CD4-positive, CD25-positive, alpha-beta regulatory T cell (primary cell): ENCODE results near the gene PDSS2. TPM values are rescaled to one million over a fixed set of nuclear protein-coding genes. Genes with fewer than 3 reads are reported as not detected.

Experiments
- ATAC-seq, 2 donors: fragments of 150-1000 bp; cut with Tn5 transposase; one replicate each; pipeline ENCODE4 v1.10.0; 2021; ENCODE audit warnings: low read depth in 2 of 2, moderate number of reproducible peaks in 2 of 2, moderate library complexity in 1 of 2
- DNase-seq, 3 donors: peaks; one replicate each; pipeline versions ENCODE4 v3.0.0 to v3.0.0-alpha.2; 2012 to 2022; ENCODE audit warnings: mixed read lengths in 1 of 3
- H3K27ac ChIP-seq: one replicate; pipeline ENCODE4 v1.7.0; 2013; ENCODE audit warnings: mild to moderate bottlenecking, low read length; ENCODE audit not compliant: insufficient read depth, poor library complexity, severe bottlenecking
- H3K27me3 ChIP-seq: one replicate; pipeline ENCODE4 v1.7.0; 2013; ENCODE audit warnings: low read length; ENCODE audit not compliant: control insufficient read depth, insufficient read depth
- H3K36me3 ChIP-seq: one replicate; pipeline ENCODE4 v1.7.0; 2013; ENCODE audit warnings: mild to moderate bottlenecking, low read length, moderate library complexity; ENCODE audit not compliant: control insufficient read depth, insufficient read depth
- H3K4me1 ChIP-seq: 2 replicates; pipeline ENCODE4 v1.7.0; 2013; ENCODE audit warnings: mild to moderate bottlenecking, low read length; ENCODE audit not compliant: insufficient read depth, control insufficient read depth, poor library complexity, severe bottlenecking
- H3K4me3 ChIP-seq: one replicate; pipeline ENCODE4 v1.7.0; 2013; ENCODE audit warnings: low read depth, mild to moderate bottlenecking, low read length, moderate library complexity
- H3K9me3 ChIP-seq, 2 experiments: 1 replicate in 1 of 2; 2 replicates in 1 of 2; pipeline ENCODE4 v1.7.0; 2013; ENCODE audit warnings: low read length in 2 of 2, mild to moderate bottlenecking in 1 of 2, moderate library complexity in 1 of 2; ENCODE audit not compliant: control insufficient read depth in 2 of 2
- H3K27ac Mint-ChIP-seq, 3 donors: one replicate each; pipeline ENCODE4 v1.8.0; 2020 to 2022; ENCODE audit warnings: mild to moderate bottlenecking in 3 of 3, mixed read lengths in 3 of 3, moderate library complexity in 2 of 3
- H3K27me3 Mint-ChIP-seq: one replicate; pipeline ENCODE4 v1.8.0; 2022; ENCODE audit warnings: mild to moderate bottlenecking, mixed read lengths
- H3K36me3 Mint-ChIP-seq: one replicate; pipeline ENCODE4 v1.8.0; 2020; ENCODE audit warnings: mixed read lengths
- H3K4me1 Mint-ChIP-seq, 4 donors: one replicate each; pipeline ENCODE4 v1.8.0; 2020 to 2022; ENCODE audit warnings: mixed read lengths in 4 of 4, mild to moderate bottlenecking in 1 of 4
- H3K4me3 Mint-ChIP-seq, 4 donors: one replicate each; pipeline ENCODE4 v1.8.0; 2020 to 2022; ENCODE audit warnings: mild to moderate bottlenecking in 4 of 4, mixed read lengths in 4 of 4, moderate library complexity in 3 of 4
- H3K9me3 Mint-ChIP-seq, 7 donors: one replicate each; pipeline ENCODE4 v1.8.0; 2020 to 2022; ENCODE audit warnings: mixed read lengths in 7 of 7, mild to moderate bottlenecking in 3 of 7, moderate library complexity in 2 of 7
- polyA plus RNA-seq, 4 donors: library from polyadenylated mRNA; unstranded; fragments of 300-500 nt; fragmentation: Illumina TruSeq; gene quantifications; one replicate each; pipeline ENCODE4 v1.2.3, GENCODE V29; 2021
- total RNA-seq: library from RNA; stranded (reverse); gene quantifications from one replicate; pipeline ENCODE4 v1.2.3, GENCODE V29; 2022

Gene PDSS2
- total and polyA plus RNA-seq, 5 donors from 2014 or later: 11.6 to 18.8 (median 15.1) TPM

DNA sequence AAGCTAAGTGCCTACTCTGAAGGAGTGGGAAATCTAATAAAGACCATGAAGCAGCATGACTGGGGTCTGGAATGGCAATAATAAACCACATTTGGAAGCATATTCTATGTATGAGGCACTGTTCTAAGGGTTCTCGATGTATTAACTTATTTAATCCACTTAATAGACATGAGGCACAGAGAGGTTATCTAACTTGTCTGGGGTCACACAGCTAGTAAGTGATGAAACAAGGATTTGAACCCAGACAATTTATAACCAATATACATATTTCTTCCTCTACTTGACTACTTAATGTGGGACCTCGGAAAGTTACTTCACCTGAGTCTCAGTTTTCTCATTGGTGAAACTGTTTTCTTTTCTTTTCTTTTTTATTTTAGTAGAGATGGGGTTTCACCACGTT is 131.3 kb downstream of the PDSS2 start:
- Mint-ChIP-seq H3K36me3 (peaks cover 18% of the 10 kb centered on the region), H3K27ac (no peak overlapping the region), H3K4me1 (peaks cover 8 to 16% (median 13%) of the 10 kb centered on the region in 4 donors), H3K9me3 (peaks cover 0 to 1% (median 0%) of the 10 kb centered on the region in 7 donors), H3K27me3 (no peaks in the 10 kb centered on the region), H3K4me3 (no peak overlapping the region)
- no peak overlapping the region for H3K27ac ChIP-seq
- no peaks in the 10 kb centered on the region for H3K9me3 ChIP-seq
- no peak overlapping the region for H3K4me3 ChIP-seq
- H3K27me3 ChIP-seq: no peaks in the 10 kb centered on the region
- peaks cover 3% of the 10 kb centered on the region for H3K4me1 ChIP-seq
- H3K36me3 ChIP-seq: no peaks in the 10 kb centered on the region
- no peak for DNase-seq
- no peak for ATAC-seq

DNA sequence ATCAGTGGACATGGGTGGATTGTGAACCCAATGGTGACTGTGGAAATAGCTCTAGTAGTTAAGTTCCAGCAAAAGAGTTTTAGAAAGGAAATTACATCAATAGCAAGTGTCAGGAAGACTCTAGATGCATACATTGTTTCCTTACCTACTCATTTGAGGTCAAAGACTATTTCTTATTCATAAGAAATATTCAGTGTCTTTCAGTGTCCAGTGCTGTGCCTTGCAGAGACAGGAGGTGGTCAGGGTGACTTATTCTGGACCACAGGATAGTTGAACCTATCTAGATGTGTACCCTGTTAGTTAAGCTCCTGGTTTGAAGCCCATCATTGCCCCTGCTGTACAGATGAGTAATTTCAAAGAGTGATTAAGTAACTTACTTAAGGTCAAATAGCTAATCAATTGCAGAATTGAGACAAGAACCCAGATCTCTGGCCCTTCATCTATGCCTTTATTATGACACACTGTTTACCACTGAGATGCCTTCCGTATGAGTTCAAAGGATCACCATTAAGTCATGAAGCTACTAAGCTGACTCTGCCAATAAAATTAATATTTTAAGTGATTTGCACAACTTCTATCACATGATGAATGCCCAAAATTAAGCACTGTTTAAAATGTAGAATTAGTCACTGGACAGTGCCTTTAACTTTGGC is 136.1 kb downstream of the PDSS2 start:
- Mint-ChIP-seq H3K4me3 (no peak overlapping the region), H3K4me1 (peaks cover 0 to 12% (median 3%) of the 10 kb centered on the region in 4 donors), H3K36me3 (peaks cover 3% of the 10 kb centered on the region), H3K27ac (no peak overlapping the region), H3K9me3 (peaks cover 0 to 1% (median 0%) of the 10 kb centered on the region in 7 donors), H3K27me3 (no peaks in the 10 kb centered on the region)
- DNase-seq (no peak), ATAC-seq (no peak)
- Histone ChIP-seq H3K27me3 (no peaks in the 10 kb centered on the region), H3K27ac (no peak overlapping the region), H3K36me3 (no peaks in the 10 kb centered on the region), H3K4me3 (no peak overlapping the region), H3K9me3 (no peaks in the 10 kb centered on the region), H3K4me1 (no peaks in the 10 kb centered on the region)

DNA sequence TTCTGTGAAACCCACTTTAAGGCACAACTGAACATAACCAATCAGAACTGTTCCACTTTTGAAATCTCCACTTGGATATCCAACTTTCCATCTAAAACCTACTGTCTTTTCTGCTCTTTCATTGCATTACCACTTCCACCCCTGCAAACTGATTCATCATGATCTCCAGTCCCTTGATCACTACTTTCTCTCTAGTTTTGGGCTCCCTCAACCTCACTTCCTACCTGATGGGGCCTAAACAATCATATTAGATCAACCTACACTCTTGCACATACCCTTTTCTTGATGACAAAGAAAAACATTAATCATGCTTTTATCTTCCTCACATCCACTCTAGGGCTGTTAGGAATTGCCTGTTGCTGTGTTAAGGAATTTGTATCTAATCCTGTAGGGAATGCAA is 137.6 kb downstream of the PDSS2 start:
- ATAC-seq (no peak), DNase-seq (no peak)
- Histone ChIP-seq H3K9me3 (no peaks in the 10 kb centered on the region), H3K27ac (no peak overlapping the region), H3K27me3 (no peaks in the 10 kb centered on the region), H3K36me3 (no peaks in the 10 kb centered on the region), H3K4me3 (no peak overlapping the region), H3K4me1 (no peaks in the 10 kb centered on the region)
- H3K4me3 Mint-ChIP-seq: no peak overlapping the region
- peak overlapping the region in 1 of 3 donors; percentile 4 for H3K27ac Mint-ChIP-seq
- H3K27me3 Mint-ChIP-seq: no peaks in the 10 kb centered on the region
- no peaks in the 10 kb centered on the region for H3K9me3 Mint-ChIP-seq
- H3K4me1 Mint-ChIP-seq: peaks cover 0 to 12% (median 3%) of the 10 kb centered on the region in 4 donors
- H3K36me3 Mint-ChIP-seq: no peaks in the 10 kb centered on the region

DNA sequence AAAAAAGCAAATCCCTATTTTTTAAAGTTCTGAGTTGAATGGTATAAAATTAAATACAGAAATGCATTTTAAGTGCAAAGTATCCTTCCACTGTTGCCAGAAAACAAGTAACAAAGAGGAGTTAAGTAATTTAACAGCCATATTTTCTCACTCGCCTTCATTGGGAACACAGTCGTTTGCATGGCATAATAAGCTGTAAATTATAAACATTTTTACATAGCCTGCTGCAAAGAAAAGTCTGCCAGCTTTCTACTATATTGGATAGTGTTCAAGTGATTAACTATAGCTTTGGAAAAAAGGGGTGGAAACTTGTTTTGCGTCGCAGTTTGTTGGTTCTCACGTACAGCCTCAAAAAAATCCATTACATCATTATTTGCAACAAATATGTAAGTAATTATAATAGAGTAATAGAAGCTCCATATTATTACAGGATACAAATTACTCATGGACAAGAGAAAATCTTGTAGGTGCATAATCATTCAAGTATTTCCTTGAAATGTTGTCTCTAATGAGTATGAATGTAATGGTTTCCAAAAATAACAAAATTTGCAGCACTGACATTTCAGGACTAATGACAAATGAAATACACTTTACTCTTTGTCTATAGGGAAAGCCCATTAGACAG is 139.3 kb downstream of the PDSS2 start:
- no peaks in the 10 kb centered on the region for H3K4me1 ChIP-seq
- Mint-ChIP-seq H3K27ac (peak overlapping the region in 1 of 3 donors; percentile 18), H3K4me1 (peaks cover 0 to 10% (median 4%) of the 10 kb centered on the region in 4 donors), H3K27me3 (no peaks in the 10 kb centered on the region), H3K36me3 (no peaks in the 10 kb centered on the region), H3K9me3 (no peaks in the 10 kb centered on the region), H3K4me3 (no peak overlapping the region)
- no peaks in the 10 kb centered on the region for H3K9me3 ChIP-seq
- H3K27me3 ChIP-seq: no peaks in the 10 kb centered on the region
- DNase-seq (no peak), ATAC-seq (no peak)
- no peaks in the 10 kb centered on the region for H3K36me3 ChIP-seq
- no peak overlapping the region for H3K27ac ChIP-seq
- H3K4me3 ChIP-seq: no peak overlapping the region

DNA sequence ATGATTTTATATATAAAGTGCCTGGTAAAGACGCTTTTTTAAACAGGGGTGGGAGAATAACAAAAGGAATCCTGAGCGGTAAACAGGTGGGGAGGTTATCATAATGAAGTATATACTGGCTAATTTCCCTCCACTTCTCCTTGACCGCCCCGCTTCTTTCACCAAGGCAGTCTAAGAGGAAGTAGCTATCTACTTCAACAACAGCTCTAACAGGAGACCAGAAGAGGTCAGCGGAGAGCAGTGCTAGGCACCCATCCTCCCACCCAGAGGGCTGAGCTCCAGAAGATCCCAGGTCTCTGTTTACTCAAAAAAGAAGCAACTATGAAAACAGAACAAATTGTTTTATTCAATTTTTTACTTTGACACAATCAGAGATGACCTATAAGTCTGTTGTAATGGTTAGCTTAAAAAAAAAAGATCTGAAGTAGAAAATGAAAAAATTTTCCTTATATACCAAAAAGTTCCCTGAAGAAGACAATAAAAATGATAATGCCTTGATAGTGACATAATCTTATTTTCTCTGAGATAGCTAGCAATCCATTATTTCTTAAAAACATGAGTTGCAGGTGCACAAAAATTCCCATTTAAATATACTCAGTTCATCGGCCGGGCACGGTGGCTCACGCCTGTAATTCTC is 141.1 kb downstream of the PDSS2 start:
- Mint-ChIP-seq H3K4me1 (peaks cover 0 to 5% (median 2%) of the 10 kb centered on the region in 4 donors), H3K27ac (no peak overlapping the region), H3K36me3 (no peaks in the 10 kb centered on the region), H3K9me3 (no peaks in the 10 kb centered on the region), H3K4me3 (peak overlapping the region in 1 of 4 donors; percentile 44), H3K27me3 (no peaks in the 10 kb centered on the region)
- DNase-seq: peak in 1 of 3 donors; percentile 51
- ATAC-seq: peak in 1 of 2 donors; percentile 34
- Histone ChIP-seq H3K36me3 (no peaks in the 10 kb centered on the region), H3K4me3 (no peak overlapping the region), H3K27me3 (no peaks in the 10 kb centered on the region), H3K27ac (no peak overlapping the region), H3K9me3 (no peaks in the 10 kb centered on the region), H3K4me1 (no peaks in the 10 kb centered on the region)

DNA sequence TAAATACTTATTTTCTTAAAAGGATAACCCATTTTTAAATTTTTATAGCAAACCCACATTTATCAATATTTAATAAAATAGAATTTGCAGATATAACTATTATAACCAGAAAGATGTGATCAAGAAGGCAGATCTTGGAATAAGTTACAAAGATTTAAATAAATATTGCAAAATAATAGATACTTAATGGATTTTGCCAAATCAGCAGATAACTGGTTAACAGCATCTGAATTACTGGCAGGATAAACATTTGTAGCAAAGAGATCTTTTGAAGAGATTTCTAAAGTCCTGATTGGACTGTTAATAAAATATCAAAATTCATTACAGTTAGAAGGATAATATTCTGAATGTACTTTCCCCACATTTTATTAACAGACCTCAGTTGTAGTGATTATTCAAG is 144.2 kb downstream of the PDSS2 start:
- H3K27ac ChIP-seq: no peak overlapping the region
- Mint-ChIP-seq H3K27me3 (no peaks in the 10 kb centered on the region), H3K4me1 (peaks cover 0 to 10% (median 3%) of the 10 kb centered on the region in 4 donors), H3K27ac (no peak overlapping the region), H3K9me3 (no peaks in the 10 kb centered on the region), H3K36me3 (peaks cover 8% of the 10 kb centered on the region), H3K4me3 (no peak overlapping the region)
- ATAC-seq (no peak), DNase-seq (no peak)
- no peaks in the 10 kb centered on the region for H3K4me1 ChIP-seq
- H3K4me3 ChIP-seq: no peak overlapping the region
- no peaks in the 10 kb centered on the region for H3K36me3 ChIP-seq
- H3K9me3 ChIP-seq: no peaks in the 10 kb centered on the region
- H3K27me3 ChIP-seq: no peaks in the 10 kb centered on the region

DNA sequence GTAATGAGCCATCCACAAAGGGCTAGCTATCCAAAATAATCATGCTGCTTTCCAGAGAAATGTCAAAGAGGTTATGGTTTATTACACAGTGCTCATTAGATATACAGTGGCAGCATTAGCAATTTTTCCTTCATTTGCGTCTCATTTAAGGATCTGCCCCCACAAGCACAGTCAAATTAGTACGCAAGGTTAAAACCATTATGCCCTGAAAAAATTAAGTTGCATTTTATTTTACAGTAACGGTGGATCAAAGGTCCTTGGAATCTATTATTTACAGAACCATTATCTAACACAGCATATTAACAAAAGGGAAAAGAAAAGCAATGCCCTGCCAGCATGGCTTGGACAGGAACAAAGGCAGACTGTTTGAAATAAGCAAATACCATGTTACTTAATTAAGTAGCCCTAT is 144.8 kb downstream of the PDSS2 start:
- Mint-ChIP-seq H3K36me3 (peaks cover 8% of the 10 kb centered on the region), H3K27ac (no peak overlapping the region), H3K27me3 (no peaks in the 10 kb centered on the region), H3K4me3 (no peak overlapping the region), H3K4me1 (peaks cover 0 to 10% (median 3%) of the 10 kb centered on the region in 4 donors), H3K9me3 (no peaks in the 10 kb centered on the region)
- no peaks in the 10 kb centered on the region for H3K4me1 ChIP-seq
- H3K27me3 ChIP-seq: no peaks in the 10 kb centered on the region
- no peaks in the 10 kb centered on the region for H3K36me3 ChIP-seq
- H3K27ac ChIP-seq: no peak overlapping the region
- no peak for DNase-seq
- H3K4me3 ChIP-seq: no peak overlapping the region
- H3K9me3 ChIP-seq: no peaks in the 10 kb centered on the region
- no peak for ATAC-seq
